Left renal pelvis (tissue), 4 donors: ENCODE data around the gene ATG101. TPM values are rescaled to one million over a fixed set of nuclear protein-coding genes. Genes with fewer than 3 reads are reported as not detected.

Experiments used
- DNase-seq, 4 donors: peaks; one replicate each; pipeline ENCODE4 v3.0.0-alpha.2; 2013; ENCODE audit warnings: low read depth in 4 of 4, low spot score in 3 of 4
- polyA plus RNA-seq, 4 donors: library from polyadenylated mRNA; unstranded; fragments of 120-200 nt; gene quantifications; one replicate each; pipeline ENCODE4 v1.2.1, GENCODE V29; 2013; ENCODE audit not compliant: insufficient read length in 4 of 4

The ATG101 gene
- polyA plus RNA-seq, 4 donors, result 21.7 to 28.3 (median 25.6) TPM

GRCh38 chr12:52056801-52057637, 12.8 kb upstream of the ATG101 start:
- no peak for DNase-seq

GRCh38 chr12:52057638-52058576, 11.9 kb upstream of the ATG101 start:
- DNase-seq, result no peak

GRCh38 chr12:52058631-52059361, 11.0 kb upstream of the ATG101 start:
- DNase-seq, result no peak

GRCh38 chr12:52059582-52060497, 9.9 kb upstream of the ATG101 start:
- no peak for DNase-seq

GRCh38 chr12:52060498-52061177, 9.1 kb upstream of the ATG101 start:
- no peak for DNase-seq

- DNase-seq, result no peak
Measured at GRCh38 chr12:52061470-52062166, 8.2 kb upstream of the ATG101 start.

GRCh38 chr12:52062167-52063081, 7.4 kb upstream of the ATG101 start:
- DNase-seq, result no peak

GRCh38 chr12:52063082-52063924, 6.5 kb upstream of the ATG101 start:
- no peak for DNase-seq

- DNase-seq, result no peak
Measured at GRCh38 chr12:52063981-52064649, 5.7 kb upstream of the ATG101 start.

- no peak for DNase-seq
Measured at GRCh38 chr12:52066346-52067080, 3.3 kb upstream of the ATG101 start.

- DNase-seq, result no peak
Measured at GRCh38 chr12:52067081-52067374, 2.8 kb upstream of the ATG101 start.

- DNase-seq, result no peak
Measured at GRCh38 chr12:52070185-52070925, 577 bp downstream of the ATG101 start.

- no peak for DNase-seq
Measured at GRCh38 chr12:52073531-52074381, 4.0 kb downstream of the ATG101 start.
